Thyroid gland (tissue), 4 donors: ENCODE measurements around the gene PCDHGA10.

ENCODE experiments used
- CTCF ChIP-seq, 6 experiments: fragments of 200-600 bp in 3 of 6; fragments of 450-650 bp in 3 of 6; sonication (generic) in 3 of 6; IDR thresholded peaks; one replicate each; pipeline ENCODE4 v1.5.1; 2016 to 2019; ENCODE audit warnings: antibody characterized with exemption in 6 of 6, mild to moderate bottlenecking in 2 of 6, inconsistent platforms in 1 of 6, moderate library complexity in 1 of 6
- POLR2A ChIP-seq, 2 donors: fragments of 450-650 bp; IDR thresholded peaks; one replicate each; pipeline ENCODE4 v1.6.1; 2017; ENCODE audit warnings: antibody characterized with exemption in 2 of 2, mild to moderate bottlenecking in 2 of 2, moderate library complexity in 1 of 2

DNA sequence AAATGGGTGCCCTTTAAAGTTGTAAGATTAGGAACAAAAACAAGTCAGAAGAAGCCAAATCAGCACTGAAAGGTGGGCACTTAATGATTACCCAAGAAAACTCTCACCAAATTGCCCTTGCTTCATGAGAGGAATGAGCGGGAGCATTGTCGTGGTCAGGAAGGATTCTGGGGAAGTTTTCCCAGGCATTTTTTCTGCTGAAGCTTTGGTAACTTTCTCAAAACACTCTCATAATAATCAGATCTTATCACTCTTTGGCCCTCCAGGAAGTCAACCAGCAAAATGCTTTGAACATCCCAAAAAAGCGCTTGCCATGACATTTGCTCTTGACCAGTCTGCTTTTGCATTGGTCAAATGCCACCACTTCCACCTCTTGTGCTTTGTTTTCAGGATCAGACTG is 52.6 kb downstream of the PCDHGA10 start:
- TF ChIP-seq POLR2A (IDR thresholded peaks at IDR 0.05) (no peak), CTCF (IDR thresholded peaks at IDR 0.05) (no peak)
